NOMO-1 treated with dmso at 0.1 percent for 144 hours (cell line): Measurements from ENCODE around the gene PTPRN2.

ENCODE experiments used
- DNase-seq: peaks from one replicate; lab custom pipeline; 2025; ENCODE audit not compliant: unreplicated experiment; lab: John Stamatoyannopoulos, UW

PTPRN2 gene

GRCh38 chr7:158494643-158495042 lies 93.0 kb downstream of the PTPRN2 start:
- DNase-seq: no peak

DNA sequence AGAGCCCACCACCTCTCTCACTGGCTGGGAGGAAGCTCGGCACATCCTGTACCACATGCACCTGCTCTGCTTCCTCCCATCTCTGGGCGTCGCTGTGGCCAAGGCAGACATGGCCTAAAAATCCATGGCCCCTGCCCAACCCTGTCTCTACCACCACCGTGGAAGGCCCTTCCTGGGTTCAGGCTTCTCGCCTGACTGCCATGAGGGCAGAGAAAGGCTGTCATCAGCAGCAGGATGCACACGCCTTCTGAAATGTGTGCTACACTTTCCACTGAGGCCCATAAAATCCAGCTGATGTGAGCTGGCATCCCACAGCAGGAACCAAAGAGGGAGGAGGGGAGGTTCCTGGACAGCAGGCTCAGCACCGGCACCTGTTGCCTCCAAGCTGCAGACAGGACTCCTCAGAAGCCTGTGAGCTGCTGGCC lies 93.4 kb downstream of the PTPRN2 start:
- DNase-seq: no peak

DNA sequence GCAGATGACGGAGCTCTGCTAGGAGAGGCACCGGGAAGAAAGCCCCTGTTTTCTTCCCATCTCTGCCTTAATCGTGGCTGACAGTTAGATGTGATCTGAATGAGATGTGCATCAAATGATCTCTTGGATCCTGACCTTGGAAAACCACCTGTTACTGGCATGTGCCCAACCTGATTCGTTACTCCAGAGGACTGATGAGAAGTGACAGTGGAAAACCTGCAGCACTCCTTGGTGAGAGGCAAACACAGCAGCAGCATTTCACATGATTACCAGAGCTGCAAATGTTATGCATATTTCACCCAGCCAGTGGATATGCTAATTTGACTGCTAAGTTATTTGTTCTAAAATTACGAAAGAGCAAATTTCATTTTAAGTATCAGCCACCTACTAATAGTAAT lies 95.3 kb downstream of the PTPRN2 start:
- DNase-seq: no peak

GRCh38 chr7:158491094-158491493 lies 96.5 kb downstream of the PTPRN2 start:
- DNase-seq: no peak

DNA sequence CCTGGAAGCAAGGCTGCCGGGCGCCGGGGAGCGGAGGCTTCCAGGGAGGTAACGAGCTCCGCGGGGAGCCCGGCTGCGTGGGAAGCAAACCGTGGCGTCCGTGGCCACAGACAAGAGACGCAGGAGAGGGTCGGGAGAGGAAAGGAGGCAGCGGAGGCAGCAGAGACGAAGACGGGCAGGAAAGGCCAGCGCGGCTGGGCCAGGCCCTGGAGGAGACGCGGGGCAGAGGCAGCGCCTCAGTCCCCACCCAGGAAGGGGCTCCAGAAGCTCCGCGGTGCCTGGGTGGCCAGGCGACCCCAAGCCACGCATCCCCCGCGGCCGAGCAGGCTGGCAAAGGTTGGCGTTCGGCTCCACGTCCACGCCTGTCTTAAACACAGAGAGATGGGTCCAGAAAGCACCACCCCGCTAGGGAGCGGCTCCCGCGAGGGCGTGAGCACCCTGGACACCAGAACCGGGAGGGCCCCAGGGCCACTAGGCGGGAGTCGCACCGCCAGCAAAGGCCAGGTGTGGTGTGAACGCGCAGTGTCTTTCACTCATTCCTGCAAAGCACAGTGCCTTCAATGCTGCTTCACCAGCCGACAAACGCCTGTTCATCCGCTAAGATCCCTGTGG lies 97.3 kb downstream of the PTPRN2 start:
- no peak for DNase-seq

DNA sequence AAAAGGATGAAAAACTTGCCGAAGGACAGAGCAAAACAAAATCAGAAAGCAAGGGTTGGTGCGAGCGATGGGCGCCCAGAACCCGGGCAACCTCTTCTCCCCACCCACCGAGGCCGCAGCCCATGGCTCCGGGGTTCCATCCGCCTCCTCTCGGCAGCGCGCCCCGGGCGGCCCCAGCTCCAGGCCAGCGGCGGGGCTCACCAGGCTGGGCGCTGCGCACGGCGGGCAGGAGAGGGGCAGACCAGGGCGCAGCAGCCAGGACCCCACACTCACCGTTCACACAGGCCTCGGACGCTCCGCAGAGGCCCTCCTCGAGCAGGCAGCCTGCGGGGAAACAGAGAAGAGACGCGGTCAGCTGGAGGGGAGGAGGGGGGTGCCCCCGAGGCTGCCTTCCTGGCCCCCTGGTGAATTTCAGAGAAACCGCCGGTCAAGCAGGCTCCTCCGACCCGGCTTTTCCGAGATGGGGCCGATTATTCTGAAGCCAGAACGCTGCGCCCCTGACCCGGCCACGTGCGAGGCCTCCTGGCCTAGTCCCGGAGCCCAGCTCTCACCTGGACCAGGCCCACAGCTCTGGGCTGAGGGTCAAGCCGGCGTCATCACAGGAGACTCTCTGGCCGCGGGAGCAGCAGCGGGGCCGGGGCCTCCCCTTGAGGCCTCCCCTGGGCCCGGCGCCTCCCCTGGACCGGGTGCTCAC lies 98.0 kb downstream of the PTPRN2 start:
- no peak for DNase-seq

- no peak for DNase-seq
Observed at GRCh38 chr7:158488181-158488971, 99.2 kb downstream of the PTPRN2 start.

GRCh38 chr7:158487631-158488151 lies 99.9 kb downstream of the PTPRN2 start:
- no peak for DNase-seq

GRCh38 chr7:158486919-158487318 lies 100.7 kb downstream of the PTPRN2 start:
- DNase-seq: no peak

GRCh38 chr7:158484801-158485531 lies 102.7 kb downstream of the PTPRN2 start:
- no peak for DNase-seq

- DNase-seq: no peak
Observed at GRCh38 chr7:158482480-158482879, 105.1 kb downstream of the PTPRN2 start.

DNA sequence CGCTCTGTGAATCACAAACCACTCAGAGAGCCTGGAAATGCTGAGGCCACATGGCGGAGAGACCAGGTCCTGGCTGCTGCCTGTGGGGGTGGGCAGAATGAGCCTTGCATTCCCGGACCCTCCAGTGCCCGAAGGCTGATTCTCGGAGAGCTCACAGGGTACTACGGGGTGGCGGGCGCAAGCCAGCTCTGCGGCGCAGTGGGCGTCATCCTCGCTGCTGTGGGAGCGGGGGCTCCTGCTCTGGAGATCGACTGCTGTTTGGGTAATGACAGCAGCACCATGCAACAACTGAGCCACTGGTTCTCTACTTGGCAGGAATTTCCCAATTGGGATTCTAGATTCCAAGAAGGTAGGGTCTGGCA lies 108.0 kb downstream of the PTPRN2 start:
- DNase-seq: no peak

GRCh38 chr7:158479021-158479663 lies 108.5 kb downstream of the PTPRN2 start:
- DNase-seq: no peak

GRCh38 chr7:158477866-158478265 lies 109.8 kb downstream of the PTPRN2 start:
- DNase-seq: no peak

- no peak for DNase-seq
Observed at GRCh38 chr7:158476331-158476932, 111.2 kb downstream of the PTPRN2 start.

GRCh38 chr7:158475679-158476052 lies 112.0 kb downstream of the PTPRN2 start:
- no peak for DNase-seq

DNA sequence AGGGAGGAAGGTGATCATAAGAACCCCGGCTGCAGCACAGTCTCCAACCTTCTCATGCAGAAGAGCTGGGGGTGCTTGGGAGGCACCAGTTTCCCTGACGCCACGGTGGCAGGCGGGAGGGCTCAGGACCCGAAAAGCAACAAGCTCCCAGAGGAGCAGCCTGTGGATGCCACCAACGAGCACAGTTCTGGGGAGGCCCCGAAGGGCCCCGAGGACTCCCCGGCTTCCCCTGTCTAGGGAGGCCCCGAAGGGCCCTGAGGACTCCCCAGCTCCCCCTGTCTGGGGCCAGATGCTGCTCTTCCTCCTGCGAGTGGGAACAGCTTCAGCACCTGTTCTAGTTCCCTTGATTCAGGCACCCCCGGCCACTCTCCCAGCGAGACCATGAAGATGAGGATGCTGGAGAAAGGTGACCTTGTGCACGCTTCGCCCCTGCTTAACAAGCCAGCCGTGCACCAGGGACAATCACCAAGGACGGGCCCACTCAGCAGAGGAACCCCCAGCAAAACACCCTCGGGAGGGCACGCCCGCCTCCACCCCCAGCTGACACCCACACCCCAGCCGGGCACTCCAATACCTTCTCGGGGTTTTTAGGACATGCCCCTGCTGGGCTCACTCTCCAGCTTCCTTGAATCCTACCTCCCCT lies 112.5 kb downstream of the PTPRN2 start:
- DNase-seq: no peak

DNA sequence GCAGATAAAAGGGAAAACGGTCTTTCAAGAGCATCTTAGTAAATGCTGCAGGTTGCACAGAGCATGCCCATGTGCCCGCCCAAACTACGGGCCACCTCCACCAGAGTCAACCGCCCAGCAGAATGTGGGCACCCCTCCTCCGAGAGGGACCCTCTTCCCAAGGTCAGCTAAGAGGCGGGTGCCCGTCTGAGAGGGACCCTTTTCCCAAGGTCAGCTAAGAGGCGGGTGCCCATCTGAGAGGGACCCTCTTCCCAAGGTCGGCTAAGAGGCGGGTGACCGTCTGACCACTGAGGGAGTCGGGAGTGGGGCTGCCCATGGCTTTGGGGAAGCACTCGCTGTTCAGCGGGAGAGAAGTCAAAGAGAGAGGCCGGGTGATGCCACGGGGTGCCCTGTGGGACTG lies 113.1 kb downstream of the PTPRN2 start:
- DNase-seq: no peak

DNA sequence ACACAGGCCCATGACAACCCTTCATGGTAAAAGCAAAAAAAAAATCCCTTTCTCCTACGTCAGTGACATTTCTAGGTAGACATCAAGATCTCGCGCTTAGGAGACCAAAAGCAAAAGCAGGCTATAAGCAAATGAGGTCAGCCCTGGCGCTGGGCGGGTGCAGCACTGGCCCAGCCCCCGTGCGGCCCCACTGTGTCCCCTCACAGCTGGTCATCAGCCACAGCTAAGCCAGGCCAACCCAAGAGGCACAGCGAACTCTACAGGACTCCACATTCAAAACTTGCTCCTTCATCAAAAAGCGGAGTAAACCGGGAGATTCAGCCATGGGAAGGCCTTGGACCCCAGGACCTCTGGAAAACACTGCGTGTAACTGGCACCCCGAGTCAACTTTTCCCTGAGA lies 113.7 kb downstream of the PTPRN2 start:
- no peak for DNase-seq

- no peak for DNase-seq
Observed at GRCh38 chr7:158473221-158473620, 114.4 kb downstream of the PTPRN2 start.
